ENCODE results near the gene CNKSR2.

- TF ChIP-seq CTCF (IDR thresholded peaks at IDR 0.05) (no peak), POLR2A (IDR thresholded peaks at IDR 0.05) (no peak)
These were observed 185.2 kb downstream of the CNKSR2 start for GRCh38 chrX:21559417-21559816.
